GM21423 (cell line): Measurements from ENCODE around the gene PCSK7.

Experiments used
- ATAC-seq: cut with Tn5 transposase; IDR thresholded peaks from one replicate; pipeline ENCODE4 v1.9.1; 2021; ENCODE audit warnings: mild to moderate bottlenecking, moderate library complexity; ENCODE audit not compliant: unreplicated experiment

The PCSK7 gene

GRCh38 chr11:117230999-117231841 is 653 bp downstream of the PCSK7 start:
- ATAC-seq, result no peak

- ATAC-seq, result no peak
Observed at GRCh38 chr11:117230286-117230961, 1.4 kb downstream of the PCSK7 start.

GRCh38 chr11:117229931-117230285 is 2.0 kb downstream of the PCSK7 start:
- no peak for ATAC-seq

GRCh38 chr11:117229411-117229810 is 2.5 kb downstream of the PCSK7 start:
- no peak for ATAC-seq

GRCh38 chr11:117228091-117228490 is 3.8 kb downstream of the PCSK7 start:
- ATAC-seq, result no peak

GRCh38 chr11:117226388-117227385 is 5.2 kb downstream of the PCSK7 start:
- ATAC-seq, result no peak

GRCh38 chr11:117225553-117226170 is 6.2 kb downstream of the PCSK7 start:
- ATAC-seq, result no peak

GRCh38 chr11:117223741-117224689 is 7.9 kb downstream of the PCSK7 start:
- ATAC-seq, result no peak

GRCh38 chr11:117222991-117223740 is 8.7 kb downstream of the PCSK7 start:
- ATAC-seq, result no peak

- no peak for ATAC-seq
Observed at GRCh38 chr11:117221775-117222517, 9.9 kb downstream of the PCSK7 start.

- ATAC-seq, result no peak
Observed at GRCh38 chr11:117220999-117221774, 10.7 kb downstream of the PCSK7 start.

GRCh38 chr11:117220568-117220967 is 11.3 kb downstream of the PCSK7 start:
- no peak for ATAC-seq

- no peak for ATAC-seq
Observed at GRCh38 chr11:117219995-117220394, 11.9 kb downstream of the PCSK7 start.

- no peak for ATAC-seq
Observed at GRCh38 chr11:117219455-117219854, 12.4 kb downstream of the PCSK7 start.

- ATAC-seq, result no peak
Observed at GRCh38 chr11:117219001-117219400, 12.9 kb downstream of the PCSK7 start.

GRCh38 chr11:117218133-117218915 is 13.5 kb downstream of the PCSK7 start:
- no peak for ATAC-seq
